ENCODE results near the gene ZNF615. TPM values are rescaled to one million over a fixed set of nuclear protein-coding genes. Genes with fewer than 3 reads are reported as not detected.
A peak's percentile ranks its signal among the peaks of the same experiment; 100 is the strongest.

The ZNF615 gene
- total RNA-seq, 1 experiment from 2014 or later: 11.3 TPM

- peaks cover 28 to 53% of the 10 kb centered on the region in 2 experiments for H3K9me3 Mint-ChIP-seq
- no peaks in the 10 kb centered on the region for H3K79me1 ChIP-seq (ENCODE audit: insufficient read depth, low read depth, low read length, poor library complexity, severe bottlenecking)
- peaks cover 15% of the 10 kb centered on the region in 2 experiments for H3K4me1 Mint-ChIP-seq
- H4K20me1 ChIP-seq (ENCODE audit: control insufficient read depth, insufficient read depth, insufficient read length): no peaks in the 10 kb centered on the region
- peaks cover 10% of the 10 kb centered on the region for H3K9me3 ChIP-seq (ENCODE audit: control insufficient read depth, low read depth, low read length)
- H4K5ac ChIP-seq (ENCODE audit: insufficient read length, low read depth, low read length): no peak overlapping the region
- no peak overlapping the region for H2BK12ac ChIP-seq (ENCODE audit: insufficient read length, low read depth, low read length)
- no peak overlapping the region for H2BK120ac ChIP-seq (ENCODE audit: low read depth, low read length, poor library complexity, severe bottlenecking)
- peak overlapping the region; percentile 57 for H3K4me2 ChIP-seq (ENCODE audit: insufficient read depth, insufficient read length, low read length)
- H3T11ph ChIP-seq (ENCODE audit: low read length): no peak overlapping the region
- no peak overlapping the region for H2BK20ac ChIP-seq (ENCODE audit: low read depth, low read length, poor library complexity, severe bottlenecking)
- peak overlapping the region; percentile 4 for H2BK5ac ChIP-seq (ENCODE audit: insufficient read length, low read length)
- H3K4me3 Mint-ChIP-seq: peak overlapping the region; percentile 98 to 99
- H3K56ac ChIP-seq (ENCODE audit: insufficient read length, low read depth, low read length): no peak overlapping the region
- no peak overlapping the region for H3K4ac ChIP-seq (ENCODE audit: low read depth, low read length)
- H3K36me3 Mint-ChIP-seq (ENCODE audit: insufficient read depth in 1 of 3, low read depth in 3 of 3): peaks cover 51 to 76% (median 53%) of the 10 kb centered on the region in 3 experiments
- H4K8ac ChIP-seq (replicated peaks; ENCODE audit: insufficient read length, low read depth, low read length): no peak overlapping the region
- TF ChIP-seq CTCF (conservative IDR thresholded peaks at IDR 0.05): no peak
- WGBS (ENCODE audit: extremely low coverage, insufficient read length, low lambda C conversion rate): no CpG with 5 or more reads among the region's 5 CpGs
- H3K9ac ChIP-seq (ENCODE audit: extremely low read depth, insufficient read length, low read length): peak overlapping the region; percentile 59
- peak overlapping the region; percentile 15 for H3K18ac ChIP-seq (ENCODE audit: insufficient read length, low read depth, low read length)
- H4K91ac ChIP-seq (ENCODE audit: insufficient read length, low read depth, low read length): no peak overlapping the region
- H3K27me3 Mint-ChIP-seq (ENCODE audit: low read depth): peaks cover 5% of the 10 kb centered on the region; the same call in 1 of the 2 replicates
- peaks cover 5% of the 10 kb centered on the region; the same call in 1 of the 2 replicates for H3K79me2 ChIP-seq (ENCODE audit: insufficient read depth, low read length)
- H2AFZ ChIP-seq (ENCODE audit: low read length): peak overlapping the region; percentile 76
- no peak overlapping the region for H3K14ac ChIP-seq (ENCODE audit: insufficient read depth, low read length)
- no peak overlapping the region for H2AK5ac ChIP-seq (ENCODE audit: insufficient read length, low read length)
- H3K27me3 ChIP-seq (ENCODE audit: insufficient read depth, low read length): no peaks in the 10 kb centered on the region
- H3K23me2 ChIP-seq (ENCODE audit: insufficient read length, low read depth, low read length, poor library complexity, severe bottlenecking): no peaks in the 10 kb centered on the region
- peak overlapping the region; percentile 97 to 99 (median 99) for H3K27ac Mint-ChIP-seq
- no peak overlapping the region for H2BK15ac ChIP-seq (ENCODE audit: low read depth, low read length)
- no peak overlapping the region for H3K23ac ChIP-seq (ENCODE audit: insufficient read length, low read depth, low read length)
- no peak for DNase-seq
- H3K4me1 ChIP-seq (ENCODE audit: insufficient read depth, low read length): no peaks in the 10 kb centered on the region
- peak overlapping the region; percentile 37 for H3K27ac ChIP-seq (ENCODE audit: insufficient read length, low read depth, low read length)
Observed at GRCh38 chr19:52028780-52029123, 20.7 kb upstream of the ZNF615 start.

All from H9 (cell line).